Karpas-422 (cell line): ENCODE data around the gene HIGD1B. TPM values are rescaled to one million over a fixed set of nuclear protein-coding genes. Genes with fewer than 3 reads are reported as not detected.

Experiments
- DNase-seq: peaks from one replicate; pipeline ENCODE4 v3.0.0-alpha.2; 2015
- H2AFZ ChIP-seq: fragments of 200-600 bp; sonication (generic); 2 replicates; pipeline ENCODE4 v1.6.1; 2014; ENCODE audit warnings: antibody characterized with exemption, low read length, mixed read lengths
- H3K27ac ChIP-seq: fragments of 200-600 bp; sonication (generic); 2 replicates; pipeline ENCODE4 v1.5.1; 2014; ENCODE audit warnings: mild to moderate bottlenecking, low read length, moderate library complexity
- H3K27me3 ChIP-seq: fragments of 200-600 bp; sonication (generic); 2 replicates; pipeline ENCODE4 v1.6.1; 2014; ENCODE audit warnings: low read length, mixed read lengths
- H3K36me3 ChIP-seq: fragments of 200-600 bp; sonication (generic); 2 replicates; pipeline ENCODE4 v1.6.1; 2014; ENCODE audit warnings: low read length, mixed read lengths; ENCODE audit not compliant: insufficient read depth
- H3K4me1 ChIP-seq: fragments of 200-600 bp; sonication (generic); 2 replicates; pipeline ENCODE4 v1.6.1; 2014; ENCODE audit warnings: mild to moderate bottlenecking, low read length, mixed read lengths
- H3K4me2 ChIP-seq: fragments of 200-600 bp; sonication (generic); 2 replicates; pipeline ENCODE4 v1.6.1; 2014; ENCODE audit warnings: low read length, low read depth, mild to moderate bottlenecking; ENCODE audit not compliant: poor library complexity, severe bottlenecking
- H3K4me3 ChIP-seq: fragments of 200-600 bp; sonication (generic); 2 replicates; pipeline ENCODE4 v1.5.1; 2014; ENCODE audit warnings: mild to moderate bottlenecking, antibody characterized with exemption, low read length, mixed read lengths
- H3K79me2 ChIP-seq: fragments of 200-600 bp; sonication (generic); 2 replicates; pipeline ENCODE4 v1.6.1; 2014; ENCODE audit warnings: mild to moderate bottlenecking, low read length, mixed read lengths
- H3K9ac ChIP-seq: fragments of 200-600 bp; sonication (generic); 2 replicates; pipeline ENCODE4 v1.6.0; 2014; ENCODE audit warnings: low read length
- H3K9me2 ChIP-seq: fragments of 200-600 bp; sonication (generic), shearing (Covaris generic); replicated peaks from 2 replicates; pipeline ENCODE4 v1.6.0; 2014; ENCODE audit warnings: mild to moderate bottlenecking, low read length, moderate library complexity; ENCODE audit not compliant: insufficient read depth
- H3K9me3 ChIP-seq: fragments of 300-700, 200-600 bp; sonication (generic); 2 replicates; pipeline ENCODE4 v1.6.1; 2014; ENCODE audit warnings: low read length, mixed read lengths
- H4K20me1 ChIP-seq: fragments of 200-600 bp; sonication (generic); 2 replicates; pipeline ENCODE4 v1.6.1; 2014; ENCODE audit warnings: mild to moderate bottlenecking, antibody characterized with exemption, low read length, low read depth; ENCODE audit not compliant: insufficient read depth
- small RNA-seq: library from RNA; depleted of rRNA; stranded (forward); fragments of <200 nt; gene quantifications from one replicate; pipeline ENCODE3, GENCODE V24; 2014
- total RNA-seq: library from RNA; depleted of rRNA; stranded (reverse); fragments of >200 nt; shearing (Covaris generic); gene quantifications from 2 replicates; pipeline ENCODE4 v1.2.3, GENCODE V29; 2014; ENCODE audit warnings: low replicate concordance; rRNA removed

The HIGD1B gene
- total RNA-seq, 1 experiment from 2014 or later, result not detected

- no peaks in the 10 kb centered on the region for H3K9me2 ChIP-seq
- no peak overlapping the region for H2AFZ ChIP-seq
- H3K27ac ChIP-seq, result no peak overlapping the region
- peaks cover 31% of the 10 kb centered on the region; the same call in 1 of the 2 replicates for H4K20me1 ChIP-seq
- H3K79me2 ChIP-seq, result peaks cover 72% of the 10 kb centered on the region
- H3K9ac ChIP-seq, result no peak overlapping the region
- H3K4me3 ChIP-seq, result no peak overlapping the region
- no peaks in the 10 kb centered on the region for H3K4me1 ChIP-seq
- H3K36me3 ChIP-seq, result peaks cover 34% of the 10 kb centered on the region
- H3K9me3 ChIP-seq, result no peaks in the 10 kb centered on the region
- H3K4me2 ChIP-seq, result no peak overlapping the region
- no peaks in the 10 kb centered on the region for H3K27me3 ChIP-seq
- DNase-seq, result no peak
Measured at GRCh38 chr17:44889003-44889402, 41.3 kb downstream of the HIGD1B start.

- Histone ChIP-seq H3K4me2 (no peak overlapping the region), H3K4me3 (no peak overlapping the region), H3K36me3 (peaks cover 19% of the 10 kb centered on the region), H2AFZ (no peak overlapping the region), H3K79me2 (peaks cover 95% of the 10 kb centered on the region), H3K27me3 (no peaks in the 10 kb centered on the region), H3K4me1 (no peaks in the 10 kb centered on the region; the same call in 1 of the 2 replicates), H3K27ac (no peak overlapping the region), H3K9me2 (no peaks in the 10 kb centered on the region), H4K20me1 (peaks cover 29% of the 10 kb centered on the region; the same call in 1 of the 2 replicates), H3K9ac (no peak overlapping the region), H3K9me3 (no peaks in the 10 kb centered on the region)
- no peak for DNase-seq
Measured at GRCh38 chr17:44892250-44892649, 44.6 kb downstream of the HIGD1B start.

- H2AFZ ChIP-seq, result no peak overlapping the region
- no peak for DNase-seq
- H3K27ac ChIP-seq, result no peak overlapping the region
- peaks cover 19% of the 10 kb centered on the region for H3K36me3 ChIP-seq
- H3K4me3 ChIP-seq, result no peak overlapping the region
- H3K79me2 ChIP-seq, result peaks cover 91% of the 10 kb centered on the region
- H3K4me1 ChIP-seq, result peaks cover 11% of the 10 kb centered on the region
- H3K9me2 ChIP-seq, result no peaks in the 10 kb centered on the region
- no peak overlapping the region for H3K9ac ChIP-seq
- no peaks in the 10 kb centered on the region for H3K9me3 ChIP-seq
- H3K4me2 ChIP-seq, result no peak overlapping the region
- peaks cover 8% of the 10 kb centered on the region; the same call in 1 of the 2 replicates for H4K20me1 ChIP-seq
- no peaks in the 10 kb centered on the region for H3K27me3 ChIP-seq
Measured at GRCh38 chr17:44894642-44895041, 47.0 kb downstream of the HIGD1B start.

- Histone ChIP-seq H3K4me2 (peak overlapping the region; percentile 94), H3K9me3 (no peaks in the 10 kb centered on the region), H3K9ac (peak overlapping the region; percentile 97), H3K4me1 (peaks cover 21% of the 10 kb centered on the region), H3K9me2 (no peaks in the 10 kb centered on the region), H3K79me2 (peaks cover 54% of the 10 kb centered on the region), H3K4me3 (peak overlapping the region; percentile 95), H2AFZ (peak overlapping the region; percentile 96; the same call in 1 of the 2 replicates), H3K27me3 (no peaks in the 10 kb centered on the region), H3K36me3 (peaks cover 6% of the 10 kb centered on the region; the same call in 1 of the 2 replicates), H3K27ac (peak overlapping the region; percentile 84), H4K20me1 (peaks cover 7% of the 10 kb centered on the region; the same call in 1 of the 2 replicates)
- DNase-seq, result peak; percentile 88
Measured at GRCh38 chr17:44898768-44899073, 51.0 kb downstream of the HIGD1B start.

- H3K79me2 ChIP-seq, result peaks cover 50% of the 10 kb centered on the region
Measured at GRCh38 chr17:44899074-44899782, 51.5 kb downstream of the HIGD1B start, which contains the start of gene EFTUD2. TSS of gene EFTUD2 (minus strand) at chr17:44899445. CDS start at chr17:44894521, 4,924 bp downstream.

More at GRCh38 chr17:44899074-44899782, 51.5 kb downstream of the HIGD1B start, which contains the start of gene EFTUD2:
- Histone ChIP-seq H3K36me3 (peaks cover 6% of the 10 kb centered on the region; the same call in 1 of the 2 replicates), H4K20me1 (peaks cover 7% of the 10 kb centered on the region; the same call in 1 of the 2 replicates), H3K4me3 (peak within 1 kb of the TSS; percentile 95), H3K27ac (peak within 1 kb of the TSS; percentile 84), H3K9me2 (no peaks in the 10 kb centered on the region), H3K9ac (peak within 1 kb of the TSS; percentile 97), H3K4me2 (peak within 1 kb of the TSS; percentile 94), H3K4me1 (peaks cover 21% of the 10 kb centered on the region), H2AFZ (peak within 1 kb of the TSS; percentile 96), H3K27me3 (no peaks in the 10 kb centered on the region), H3K9me3 (no peaks in the 10 kb centered on the region)
- DNase-seq, result peak; percentile 97

Small RNA genes lying within 50 kb of the gene (small RNA-seq; reads per million reads assigned to genes)
- gene RN7SL405P, result not detected

Other genes with a start within 250 kb of the HIGD1B start
- gene MEIOC, start 191.4 kb upstream of the HIGD1B start, total RNA-seq, result not detected in 2 replicates
- gene CCDC43, start 158.1 kb upstream of the HIGD1B start, total RNA-seq, result 17.1 and 21.5 TPM in 2 replicates
- 11.6 and 16.2 TPM in 2 replicates for gene DBF4B, start 139.2 kb upstream of the HIGD1B start, total RNA-seq
- 1.3 and 1.7 TPM in 2 replicates for gene ADAM11, start 88.9 kb upstream of the HIGD1B start, total RNA-seq
- 0.07 and 0.86 TPM in 2 replicates for gene GJC1, start 17.6 kb upstream of the HIGD1B start, total RNA-seq
- 80.2 and 97.5 TPM in 2 replicates for gene EFTUD2, start 51.6 kb downstream of the HIGD1B start, total RNA-seq
- gene GFAP, start 67.6 kb downstream of the HIGD1B start, total RNA-seq, result not detected in 2 replicates
- 8.5 and 11.8 TPM in 2 replicates for gene KIF18B, start 99.9 kb downstream of the HIGD1B start, total RNA-seq
- gene C1QL1, start 120.4 kb downstream of the HIGD1B start, total RNA-seq, result not detected in 2 replicates
- gene DCAKD, start 203.7 kb downstream of the HIGD1B start, total RNA-seq, result 29.4 and 29.8 TPM in 2 replicates
- 48.5 and 53.2 TPM in 2 replicates for gene NMT1, start 213.4 kb downstream of the HIGD1B start, total RNA-seq